GM23338 (cell line): ENCODE data around the gene RGS3. TPM values are rescaled to one million over a fixed set of nuclear protein-coding genes. Genes with fewer than 3 reads are reported as not detected.

Experiments
- ATAC-seq: fragments of 200-7000 bp; cut with Tn5 transposase; 3 replicates; pipeline ENCODE4 v1.9.1; 2020
- DNase-seq: peaks from one replicate; pipeline ENCODE4 v3.0.0-alpha.2; 2015; ENCODE audit warnings: low spot score
- H2AFZ ChIP-seq: fragments of 200-600 bp; sonication (generic); 2 replicates; pipeline ENCODE4 v1.8.0; 2016; ENCODE audit warnings: antibody characterized with exemption, mild to moderate bottlenecking, moderate library complexity
- H3F3A ChIP-seq: fragments of 200-600 bp; sonication (generic); replicated peaks from 2 replicates; pipeline ENCODE4 v1.8.0; 2017; ENCODE audit warnings: antibody characterized with exemption, mixed run types, low read depth
- H3K27ac ChIP-seq: fragments of 200-600 bp; sonication (generic); 2 replicates; pipeline ENCODE4 v1.6.1; 2016; ENCODE audit warnings: low read depth
- H3K27me3 ChIP-seq: fragments of 200-600 bp; sonication (generic); 2 replicates; pipeline ENCODE4 v1.8.0; 2016; ENCODE audit warnings: mild to moderate bottlenecking, mixed run types, moderate library complexity; ENCODE audit not compliant: insufficient read depth
- H3K36me3 ChIP-seq: fragments of 200-600 bp; sonication (generic); 2 replicates; pipeline ENCODE4 v1.8.0; 2016; ENCODE audit warnings: mild to moderate bottlenecking; ENCODE audit not compliant: insufficient read depth
- H3K4me1 ChIP-seq: fragments of 200-600 bp; sonication (generic); 2 replicates; pipeline ENCODE4 v1.8.0; 2016; ENCODE audit warnings: mild to moderate bottlenecking, moderate library complexity; ENCODE audit not compliant: insufficient read depth
- H3K4me2 ChIP-seq: fragments of 200-600 bp; sonication (generic); 2 replicates; pipeline ENCODE4 v1.7.1; 2017; ENCODE audit warnings: mixed run types
- H3K4me3 ChIP-seq: fragments of 200-600 bp; sonication (generic); 2 replicates; pipeline ENCODE4 v1.6.1; 2016; ENCODE audit warnings: mixed run types
- H3K79me2 ChIP-seq: fragments of 200-600 bp; sonication (generic); replicated peaks from 2 replicates; pipeline ENCODE4 v1.8.0; 2017; ENCODE audit warnings: mild to moderate bottlenecking; ENCODE audit not compliant: insufficient read depth
- H3K9me2 ChIP-seq: fragments of 200-600 bp; sonication (generic); 2 replicates; pipeline ENCODE4 v1.8.0; 2017; ENCODE audit not compliant: insufficient read depth
- H4K20me1 ChIP-seq: fragments of 200-600 bp; sonication (generic); replicated peaks from 2 replicates; pipeline ENCODE4 v1.8.0; 2017; ENCODE audit warnings: mild to moderate bottlenecking; ENCODE audit not compliant: insufficient read depth
- H3K27ac Mint-ChIP-seq: 2 replicates; pipeline ENCODE4 v1.8.0; 2020; ENCODE audit warnings: inconsistent platforms, mild to moderate bottlenecking, moderate library complexity, mixed read lengths
- H3K27me3 Mint-ChIP-seq: 3 replicates; pipeline ENCODE4 v1.8.0; 2022; ENCODE audit warnings: low read depth, mild to moderate bottlenecking, moderate library complexity, mixed read lengths, inconsistent platforms; ENCODE audit not compliant: insufficient read depth, poor library complexity
- H3K36me3 Mint-ChIP-seq: 3 replicates; pipeline ENCODE4 v1.8.0; 2021; ENCODE audit warnings: low read depth, mild to moderate bottlenecking, inconsistent platforms, moderate library complexity, mixed read lengths
- H3K4me1 Mint-ChIP-seq: 3 replicates; pipeline ENCODE4 v1.8.0; 2020; ENCODE audit warnings: mild to moderate bottlenecking, inconsistent platforms, mixed read lengths
- H3K4me3 Mint-ChIP-seq: 3 replicates; pipeline ENCODE4 v1.8.0; 2021; ENCODE audit warnings: moderate library complexity, mild to moderate bottlenecking, inconsistent platforms, mixed read lengths
- H3K9me3 Mint-ChIP-seq: 3 replicates; pipeline ENCODE4 v1.8.0; 2020; ENCODE audit warnings: moderate library complexity, mild to moderate bottlenecking, inconsistent platforms, mixed read lengths
- EZH2 ChIP-seq: fragments of 200-600 bp; sonication (generic); IDR thresholded peaks from one replicate; pipeline ENCODE4 v1.8.0; 2017; ENCODE audit warnings: antibody characterized with exemption, mild to moderate bottlenecking, low read depth; ENCODE audit not compliant: unreplicated experiment
- EZH2phosphoT487 ChIP-seq: fragments of 200-600 bp; sonication (generic); IDR thresholded peaks from one replicate; pipeline ENCODE4 v1.8.1; 2018; ENCODE audit warnings: antibody characterized with exemption; ENCODE audit not compliant: unreplicated experiment
- JUNB ChIP-seq: IDR thresholded peaks from one replicate; pipeline ENCODE4 v1.6.1; 2016; ENCODE audit warnings: antibody characterized with exemption; ENCODE audit not compliant: unreplicated experiment
- POLR2AphosphoS5 ChIP-seq: IDR thresholded peaks from 2 replicates; pipeline ENCODE4 v1.6.1; 2016; ENCODE audit warnings: antibody characterized with exemption, low read depth
- STAT1 ChIP-seq: IDR thresholded peaks from one replicate; pipeline ENCODE4 v1.6.1; 2016; ENCODE audit warnings: antibody characterized with exemption; ENCODE audit not compliant: unreplicated experiment
- ZNF114 ChIP-seq: fragments of 250-450 bp; sonication (Bioruptor Pico); IDR thresholded peaks from 2 replicates; pipeline ENCODE4 v1.5.0; 2020; ENCODE audit warnings: mild to moderate bottlenecking, moderate library complexity
- polyA plus RNA-seq: library from polyadenylated mRNA; unstranded; fragments of >200 nt; fragmentation: Nextera tagmentation; extraction: Ambion mirVana; gene quantifications from 2 replicates; pipeline ENCODE4 v1.2.1, GENCODE V29; 2016
- total RNA-seq: library from RNA; depleted of rRNA; stranded (reverse); fragments of >200 nt; shearing (Covaris generic); gene quantifications from 2 replicates; pipeline ENCODE4 v1.2.3, GENCODE V29; 2014
- TF ChIP-seq, protein P1 (sequence below): IDR thresholded peaks from one replicate; pipeline ENCODE4 v1.6.1; 2018; ENCODE audit warnings: antibody characterized with exemption; ENCODE audit not compliant: unreplicated experiment
- TF ChIP-seq, protein P2 (sequence below), 2 experiments: fragments of 200-600 bp in 1 of 2; sonication (generic) in 1 of 2; conservative IDR thresholded peaks; 2 replicates each; pipeline versions ENCODE4 v1.5.1 to v1.6.1; 2016 to 2017; ENCODE audit warnings: antibody characterized with exemption in 2 of 2, low read depth in 2 of 2, mild to moderate bottlenecking in 2 of 2, moderate library complexity in 1 of 2
- TF ChIP-seq, protein P3 (sequence below): IDR thresholded peaks from 2 replicates; pipeline ENCODE4 v1.6.1; 2016; ENCODE audit warnings: antibody characterized with exemption

The RGS3 gene
- total and polyA plus RNA-seq, 2 experiments from 2014 or later, result 14.2 to 24.3 TPM

DNA sequence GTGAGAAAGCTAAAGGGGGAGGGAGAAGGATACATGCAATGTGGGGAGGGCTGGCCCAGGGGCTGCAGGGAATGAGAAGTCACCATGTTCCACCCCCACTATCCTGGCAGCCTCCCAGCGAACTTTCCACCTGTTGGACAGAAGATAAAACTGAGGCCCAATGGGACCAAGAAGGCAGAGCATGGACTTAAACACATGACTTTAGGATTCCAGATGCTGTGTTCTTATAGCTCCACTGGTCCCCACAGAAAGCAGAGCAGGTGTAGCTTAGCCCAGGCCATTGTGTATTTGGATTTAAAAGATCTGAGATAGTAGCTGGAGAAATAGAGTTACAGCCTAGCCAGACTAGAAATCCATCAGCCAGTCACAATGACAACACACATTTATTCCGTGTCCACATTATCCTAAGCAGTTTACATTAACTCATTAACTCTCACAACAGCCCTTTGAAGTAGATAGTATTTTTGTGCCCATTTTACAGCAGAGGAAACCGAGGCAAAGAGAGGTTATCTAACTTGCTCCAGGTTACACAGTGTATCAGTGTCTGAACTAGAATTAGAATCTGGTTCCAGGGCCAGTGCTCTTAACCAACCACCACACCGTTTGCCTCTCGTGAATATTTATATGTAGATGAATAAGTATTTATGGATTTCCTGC is 121.0 kb downstream of the RGS3 start:
- no peaks in the 10 kb centered on the region for H3K9me3 Mint-ChIP-seq
- DNase-seq (no peak), ATAC-seq (no peak)
- peaks cover 5% of the 10 kb centered on the region; the same call in 1 of the 3 replicates for H3K36me3 Mint-ChIP-seq
- H2AFZ ChIP-seq, result no peak overlapping the region
- H3K9me2 ChIP-seq, result no peaks in the 10 kb centered on the region
- no peaks in the 10 kb centered on the region for H4K20me1 ChIP-seq
- peaks cover 7% of the 10 kb centered on the region for H3K4me1 Mint-ChIP-seq
- no peaks in the 10 kb centered on the region for H3K79me2 ChIP-seq
- H3K27me3 ChIP-seq, result no peaks in the 10 kb centered on the region
- H3K4me2 ChIP-seq, result no peak overlapping the region
- H3F3A ChIP-seq, result no peaks in the 10 kb centered on the region
- H3K27me3 Mint-ChIP-seq, result peaks cover 5% of the 10 kb centered on the region
- H3K27ac ChIP-seq, result no peak overlapping the region
- H3K36me3 ChIP-seq, result no peaks in the 10 kb centered on the region
- H3K4me1 ChIP-seq, result no peaks in the 10 kb centered on the region
- TF ChIP-seq, protein P1, sequence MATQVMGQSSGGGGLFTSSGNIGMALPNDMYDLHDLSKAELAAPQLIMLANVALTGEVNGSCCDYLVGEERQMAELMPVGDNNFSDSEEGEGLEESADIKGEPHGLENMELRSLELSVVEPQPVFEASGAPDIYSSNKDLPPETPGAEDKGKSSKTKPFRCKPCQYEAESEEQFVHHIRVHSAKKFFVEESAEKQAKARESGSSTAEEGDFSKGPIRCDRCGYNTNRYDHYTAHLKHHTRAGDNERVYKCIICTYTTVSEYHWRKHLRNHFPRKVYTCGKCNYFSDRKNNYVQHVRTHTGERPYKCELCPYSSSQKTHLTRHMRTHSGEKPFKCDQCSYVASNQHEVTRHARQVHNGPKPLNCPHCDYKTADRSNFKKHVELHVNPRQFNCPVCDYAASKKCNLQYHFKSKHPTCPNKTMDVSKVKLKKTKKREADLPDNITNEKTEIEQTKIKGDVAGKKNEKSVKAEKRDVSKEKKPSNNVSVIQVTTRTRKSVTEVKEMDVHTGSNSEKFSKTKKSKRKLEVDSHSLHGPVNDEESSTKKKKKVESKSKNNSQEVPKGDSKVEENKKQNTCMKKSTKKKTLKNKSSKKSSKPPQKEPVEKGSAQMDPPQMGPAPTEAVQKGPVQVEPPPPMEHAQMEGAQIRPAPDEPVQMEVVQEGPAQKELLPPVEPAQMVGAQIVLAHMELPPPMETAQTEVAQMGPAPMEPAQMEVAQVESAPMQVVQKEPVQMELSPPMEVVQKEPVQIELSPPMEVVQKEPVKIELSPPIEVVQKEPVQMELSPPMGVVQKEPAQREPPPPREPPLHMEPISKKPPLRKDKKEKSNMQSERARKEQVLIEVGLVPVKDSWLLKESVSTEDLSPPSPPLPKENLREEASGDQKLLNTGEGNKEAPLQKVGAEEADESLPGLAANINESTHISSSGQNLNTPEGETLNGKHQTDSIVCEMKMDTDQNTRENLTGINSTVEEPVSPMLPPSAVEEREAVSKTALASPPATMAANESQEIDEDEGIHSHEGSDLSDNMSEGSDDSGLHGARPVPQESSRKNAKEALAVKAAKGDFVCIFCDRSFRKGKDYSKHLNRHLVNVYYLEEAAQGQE, result no peak
- TF ChIP-seq, protein P2, sequence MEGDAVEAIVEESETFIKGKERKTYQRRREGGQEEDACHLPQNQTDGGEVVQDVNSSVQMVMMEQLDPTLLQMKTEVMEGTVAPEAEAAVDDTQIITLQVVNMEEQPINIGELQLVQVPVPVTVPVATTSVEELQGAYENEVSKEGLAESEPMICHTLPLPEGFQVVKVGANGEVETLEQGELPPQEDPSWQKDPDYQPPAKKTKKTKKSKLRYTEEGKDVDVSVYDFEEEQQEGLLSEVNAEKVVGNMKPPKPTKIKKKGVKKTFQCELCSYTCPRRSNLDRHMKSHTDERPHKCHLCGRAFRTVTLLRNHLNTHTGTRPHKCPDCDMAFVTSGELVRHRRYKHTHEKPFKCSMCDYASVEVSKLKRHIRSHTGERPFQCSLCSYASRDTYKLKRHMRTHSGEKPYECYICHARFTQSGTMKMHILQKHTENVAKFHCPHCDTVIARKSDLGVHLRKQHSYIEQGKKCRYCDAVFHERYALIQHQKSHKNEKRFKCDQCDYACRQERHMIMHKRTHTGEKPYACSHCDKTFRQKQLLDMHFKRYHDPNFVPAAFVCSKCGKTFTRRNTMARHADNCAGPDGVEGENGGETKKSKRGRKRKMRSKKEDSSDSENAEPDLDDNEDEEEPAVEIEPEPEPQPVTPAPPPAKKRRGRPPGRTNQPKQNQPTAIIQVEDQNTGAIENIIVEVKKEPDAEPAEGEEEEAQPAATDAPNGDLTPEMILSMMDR (conservative IDR thresholded peaks at IDR 0.05; ENCODE audit: low read depth in 2 of 2), result no peak
- TF ChIP-seq, protein P3, sequence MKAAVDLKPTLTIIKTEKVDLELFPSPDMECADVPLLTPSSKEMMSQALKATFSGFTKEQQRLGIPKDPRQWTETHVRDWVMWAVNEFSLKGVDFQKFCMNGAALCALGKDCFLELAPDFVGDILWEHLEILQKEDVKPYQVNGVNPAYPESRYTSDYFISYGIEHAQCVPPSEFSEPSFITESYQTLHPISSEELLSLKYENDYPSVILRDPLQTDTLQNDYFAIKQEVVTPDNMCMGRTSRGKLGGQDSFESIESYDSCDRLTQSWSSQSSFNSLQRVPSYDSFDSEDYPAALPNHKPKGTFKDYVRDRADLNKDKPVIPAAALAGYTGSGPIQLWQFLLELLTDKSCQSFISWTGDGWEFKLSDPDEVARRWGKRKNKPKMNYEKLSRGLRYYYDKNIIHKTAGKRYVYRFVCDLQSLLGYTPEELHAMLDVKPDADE, result no peak
- H3K4me3 ChIP-seq, result no peak overlapping the region
- H3K4me3 Mint-ChIP-seq, result no peak overlapping the region
- H3K27ac Mint-ChIP-seq, result no peak overlapping the region

DNA sequence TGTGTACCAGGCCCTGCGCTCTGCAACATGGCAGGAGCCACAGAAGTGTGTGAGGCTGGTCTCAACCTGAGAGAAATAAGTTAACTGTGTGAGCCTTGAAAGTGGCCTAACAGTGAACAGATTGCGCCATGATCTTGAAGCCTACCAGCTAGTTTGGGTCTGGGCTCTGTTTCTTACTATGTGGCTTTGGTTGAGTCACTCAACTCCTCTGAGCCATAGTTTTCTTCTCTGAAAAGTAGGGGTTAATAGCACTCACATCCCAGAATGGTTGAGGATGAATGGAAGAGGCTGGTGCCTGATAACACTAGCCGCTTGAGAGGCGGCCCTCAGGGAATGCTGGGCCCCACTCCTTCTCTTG is 121.5 kb downstream of the RGS3 start:
- H3K4me3 ChIP-seq, result no peak overlapping the region
- no peaks in the 10 kb centered on the region for H4K20me1 ChIP-seq
- H2AFZ ChIP-seq, result no peak overlapping the region
- no peak overlapping the region for H3K27ac ChIP-seq
- H3K36me3 ChIP-seq, result no peaks in the 10 kb centered on the region
- Mint-ChIP-seq H3K36me3 (peaks cover 5% of the 10 kb centered on the region; the same call in 1 of the 3 replicates), H3K27ac (no peak overlapping the region), H3K27me3 (peaks cover 3% of the 10 kb centered on the region), H3K9me3 (no peaks in the 10 kb centered on the region), H3K4me1 (peaks cover 3% of the 10 kb centered on the region; the same call in 1 of the 3 replicates), H3K4me3 (no peak overlapping the region)
- H3K27me3 ChIP-seq, result no peaks in the 10 kb centered on the region
- no peaks in the 10 kb centered on the region for H3F3A ChIP-seq
- H3K4me1 ChIP-seq, result no peaks in the 10 kb centered on the region
- no peaks in the 10 kb centered on the region for H3K9me2 ChIP-seq
- ATAC-seq, result no peak
- DNase-seq, result no peak
- no peak overlapping the region for H3K4me2 ChIP-seq
- H3K79me2 ChIP-seq, result no peaks in the 10 kb centered on the region
- TF ChIP-seq ZNF114 (CRISPR knock-in tag) (no peak), EZH2phosphoT487 (no peak), STAT1 (no peak), POLR2AphosphoS5 (no peak), JUNB (no peak), EZH2 (no peak)
- TF ChIP-seq, protein P2 (conservative IDR thresholded peaks at IDR 0.05; ENCODE audit: low read depth in 2 of 2), result no peak
